Smooth muscle cell (in vitro differentiated cells): ENCODE measurements around the gene NAMPT. TPM values are rescaled to one million over a fixed set of nuclear protein-coding genes. Genes with fewer than 3 reads are reported as not detected.

Source experiments
- DNase-seq: peaks from one replicate; lab custom pipeline; 2025; ENCODE audit not compliant: unreplicated experiment; lab: John Stamatoyannopoulos, UW
- H2AFZ ChIP-seq: fragments of 200-600 bp; sonication (generic); 2 replicates; pipeline ENCODE4 v1.6.0; 2016; ENCODE audit warnings: antibody characterized with exemption, low read depth, mild to moderate bottlenecking
- H3F3A ChIP-seq: fragments of 200-600 bp; sonication (generic); 2 replicates; pipeline ENCODE4 v1.6.0; 2017; ENCODE audit warnings: antibody characterized with exemption, low read depth
- H3K27ac ChIP-seq: fragments of 200-600 bp; sonication (generic); 2 replicates; pipeline ENCODE4 v1.5.1; 2016; ENCODE audit warnings: low read depth, mild to moderate bottlenecking
- H3K27me3 ChIP-seq: fragments of 200-600 bp; sonication (generic); 2 replicates; pipeline ENCODE4 v1.6.1; 2016; ENCODE audit warnings: low read depth, mild to moderate bottlenecking
- H3K36me3 ChIP-seq: fragments of 200-600 bp; sonication (generic); 2 replicates; pipeline ENCODE4 v1.5.1; 2016; ENCODE audit warnings: low read depth
- H3K4me1 ChIP-seq: fragments of 200-600 bp; sonication (generic); 2 replicates; pipeline ENCODE4 v1.5.1; 2016; ENCODE audit warnings: low read depth
- H3K4me2 ChIP-seq: fragments of 200-600 bp; sonication (generic); 2 replicates; pipeline ENCODE4 v1.6.0; 2016; ENCODE audit warnings: mild to moderate bottlenecking
- H3K4me3 ChIP-seq: fragments of 200-600 bp; sonication (generic); 2 replicates; pipeline ENCODE4 v1.5.1; 2016; ENCODE audit warnings: mild to moderate bottlenecking
- H3K79me2 ChIP-seq: fragments of 200-600 bp; sonication (generic); 2 replicates; pipeline ENCODE4 v1.6.0; 2016; ENCODE audit warnings: low read depth, mild to moderate bottlenecking
- H3K9ac ChIP-seq: fragments of 200-600 bp; sonication (generic); 2 replicates; pipeline ENCODE4 v1.6.0; 2016; ENCODE audit warnings: low read depth
- H3K9me3 ChIP-seq: fragments of 200-600 bp; sonication (generic); replicated peaks from 2 replicates; pipeline ENCODE4 v1.5.1; 2016; ENCODE audit warnings: low read depth
- H4K20me1 ChIP-seq: fragments of 200-600 bp; sonication (generic); 2 replicates; pipeline ENCODE4 v1.6.0; 2016; ENCODE audit warnings: low read depth
- WGBS: methylation state at CpG from one replicate; pipeline ENCODE4 v1.1.7; 2016; ENCODE audit warnings: low lambda C conversion rate; 5-methylcytosine and 5-hydroxymethylcytosine counted together
- polyA plus RNA-seq: library from polyadenylated mRNA; unstranded; fragments of >200 nt; fragmentation: Nextera tagmentation; extraction: Ambion mirVana; gene quantifications from 2 replicates; pipeline ENCODE4 v1.2.1, GENCODE V29; 2016
- total RNA-seq: library from RNA; depleted of rRNA; stranded (reverse); fragments of >200 nt; gene quantifications from 2 replicates; pipeline ENCODE4 v1.2.3, GENCODE V29; 2014
- TF ChIP-seq, protein P1 (sequence below): fragments of 200-600 bp; sonication (generic); IDR thresholded peaks from 2 replicates; pipeline ENCODE4 v1.5.1; 2017; ENCODE audit warnings: borderline replicate concordance, mild to moderate bottlenecking, antibody characterized with exemption; ENCODE audit not compliant: insufficient read depth, poor library complexity, severe bottlenecking

NAMPT gene
- total and polyA plus RNA-seq, 2 experiments from 2014 or later = 49.1 to 189 TPM

- H3K9ac ChIP-seq = no peak overlapping the region
- 91% methylated on average over 2 of the region's 2 CpGs for WGBS
- TF ChIP-seq, protein P1, sequence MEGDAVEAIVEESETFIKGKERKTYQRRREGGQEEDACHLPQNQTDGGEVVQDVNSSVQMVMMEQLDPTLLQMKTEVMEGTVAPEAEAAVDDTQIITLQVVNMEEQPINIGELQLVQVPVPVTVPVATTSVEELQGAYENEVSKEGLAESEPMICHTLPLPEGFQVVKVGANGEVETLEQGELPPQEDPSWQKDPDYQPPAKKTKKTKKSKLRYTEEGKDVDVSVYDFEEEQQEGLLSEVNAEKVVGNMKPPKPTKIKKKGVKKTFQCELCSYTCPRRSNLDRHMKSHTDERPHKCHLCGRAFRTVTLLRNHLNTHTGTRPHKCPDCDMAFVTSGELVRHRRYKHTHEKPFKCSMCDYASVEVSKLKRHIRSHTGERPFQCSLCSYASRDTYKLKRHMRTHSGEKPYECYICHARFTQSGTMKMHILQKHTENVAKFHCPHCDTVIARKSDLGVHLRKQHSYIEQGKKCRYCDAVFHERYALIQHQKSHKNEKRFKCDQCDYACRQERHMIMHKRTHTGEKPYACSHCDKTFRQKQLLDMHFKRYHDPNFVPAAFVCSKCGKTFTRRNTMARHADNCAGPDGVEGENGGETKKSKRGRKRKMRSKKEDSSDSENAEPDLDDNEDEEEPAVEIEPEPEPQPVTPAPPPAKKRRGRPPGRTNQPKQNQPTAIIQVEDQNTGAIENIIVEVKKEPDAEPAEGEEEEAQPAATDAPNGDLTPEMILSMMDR = no peak
These were observed 62.2 kb downstream of the NAMPT start for GRCh38 chr7:106222545-106222944.

DNA sequence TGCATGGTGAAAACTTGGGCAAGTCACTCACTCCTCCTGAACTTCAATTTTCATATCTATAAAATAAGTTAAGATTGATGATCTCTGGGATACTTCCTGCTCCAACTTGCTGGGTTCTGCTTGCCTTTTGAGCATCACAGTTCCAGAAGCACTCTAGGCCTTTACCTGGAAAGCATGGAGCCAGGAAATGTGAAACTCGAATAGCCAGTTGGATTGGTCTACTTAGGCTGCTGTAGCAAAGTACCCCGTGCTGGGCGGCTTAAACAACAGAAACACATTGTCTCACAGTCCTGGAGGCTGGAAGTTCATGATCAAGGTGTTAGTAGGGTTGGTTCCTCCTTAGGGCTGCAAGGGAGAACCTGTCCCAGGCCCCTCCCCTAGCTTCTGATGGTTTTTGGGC is 64.5 kb downstream of the NAMPT start:
- H3K9ac ChIP-seq = no peak overlapping the region

More at GRCh38 chr7:106222545-106222944, 62.2 kb downstream of the NAMPT start:
- Histone ChIP-seq H3K79me2 (no peaks in the 10 kb centered on the region), H3K4me1 (no peaks in the 10 kb centered on the region), H4K20me1 (no peaks in the 10 kb centered on the region), H2AFZ (no peak overlapping the region), H3K4me2 (no peak overlapping the region), H3K9me3 (no peaks in the 10 kb centered on the region), H3F3A (peaks cover 1% of the 10 kb centered on the region), H3K27me3 (no peaks in the 10 kb centered on the region), H3K27ac (no peak overlapping the region), H3K36me3 (no peaks in the 10 kb centered on the region), H3K4me3 (no peak overlapping the region)
- DNase-seq = no peak

GRCh38 chr7:106219170-106219569 is 65.6 kb downstream of the NAMPT start:
- Histone ChIP-seq H2AFZ (no peak overlapping the region), H4K20me1 (no peaks in the 10 kb centered on the region), H3K4me3 (no peak overlapping the region), H3F3A (peaks cover 10% of the 10 kb centered on the region), H3K27ac (no peak overlapping the region), H3K9me3 (no peaks in the 10 kb centered on the region), H3K36me3 (no peaks in the 10 kb centered on the region), H3K79me2 (no peaks in the 10 kb centered on the region), H3K4me2 (no peak overlapping the region), H3K27me3 (no peaks in the 10 kb centered on the region), H3K4me1 (no peaks in the 10 kb centered on the region), H3K9ac (no peak overlapping the region)
- TF ChIP-seq, protein P1 = no peak
- no peak for DNase-seq
- WGBS = 94% methylated on average over 3 of the region's 3 CpGs

More for the DNA sequence above, 64.5 kb downstream of the NAMPT start:
- no peak for DNase-seq
- Histone ChIP-seq H3F3A (peaks cover 10% of the 10 kb centered on the region), H4K20me1 (no peaks in the 10 kb centered on the region), H3K4me2 (no peak overlapping the region), H3K36me3 (no peaks in the 10 kb centered on the region), H3K79me2 (no peaks in the 10 kb centered on the region), H3K4me1 (no peaks in the 10 kb centered on the region), H3K9me3 (no peaks in the 10 kb centered on the region), H3K27ac (no peak overlapping the region), H3K4me3 (no peak overlapping the region), H2AFZ (no peak overlapping the region), H3K27me3 (no peaks in the 10 kb centered on the region)
- 84% methylated on average over 3 of the region's 3 CpGs for WGBS
- TF ChIP-seq, protein P1 = no peak

GRCh38 chr7:106218546-106218945 is 66.2 kb downstream of the NAMPT start:
- TF ChIP-seq, protein P1 = no peak
- H3K9me3 ChIP-seq = no peaks in the 10 kb centered on the region
- H2AFZ ChIP-seq = no peak overlapping the region
- no peak overlapping the region for H3K9ac ChIP-seq
- peaks cover 10% of the 10 kb centered on the region for H3F3A ChIP-seq
- H3K27me3 ChIP-seq = no peaks in the 10 kb centered on the region
- H3K4me1 ChIP-seq = no peaks in the 10 kb centered on the region
- H3K36me3 ChIP-seq = no peaks in the 10 kb centered on the region
- H3K4me3 ChIP-seq = no peak overlapping the region
- H4K20me1 ChIP-seq = no peaks in the 10 kb centered on the region
- no peaks in the 10 kb centered on the region for H3K79me2 ChIP-seq
- whole genome bisulfite sequencing = 95% methylated on average over 3 of the region's 3 CpGs
- H3K4me2 ChIP-seq = no peak overlapping the region
- no peak for DNase-seq
- no peak overlapping the region for H3K27ac ChIP-seq
